NCI-H2196 (cell line): ENCODE data around the gene UCP2.
A peak's percentile ranks its signal among the peaks of the same experiment; 100 is the strongest.

Source experiments
- DNase-seq: peaks from one replicate; lab custom pipeline; 2025; ENCODE audit not compliant: unreplicated experiment; lab: John Stamatoyannopoulos, UW

The UCP2 gene

DNA sequence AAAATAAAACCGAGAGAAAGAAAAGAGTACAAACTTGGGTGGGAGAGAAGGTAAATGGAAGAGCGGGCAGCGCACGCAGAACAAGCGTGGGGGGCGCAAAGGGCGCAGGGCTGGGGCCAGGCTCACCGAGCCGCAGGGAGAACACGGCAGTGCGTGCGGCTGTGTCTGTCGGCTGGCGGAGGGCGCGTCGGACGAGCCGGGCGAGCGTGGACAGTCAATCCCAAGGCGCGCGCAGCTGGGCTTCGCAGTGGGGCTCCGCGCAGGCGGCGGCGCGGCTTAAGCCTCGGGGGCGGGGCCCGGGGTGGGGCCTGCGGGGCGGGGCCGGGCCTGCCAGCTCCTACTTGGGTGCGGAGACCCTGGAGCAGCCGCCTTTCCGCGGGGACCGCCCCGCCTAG, at the start of gene UCP2:
UCP2 (minus strand) TSS at position 249 of the 395 bp plus-strand sequence. CDS start 4,465 bp downstream, outside the sequence.
- peak; percentile 93 for DNase-seq

GRCh38 chr11:74030723-74031676, 48.4 kb upstream of the UCP2 start:
- DNase-seq = no peak

DNA sequence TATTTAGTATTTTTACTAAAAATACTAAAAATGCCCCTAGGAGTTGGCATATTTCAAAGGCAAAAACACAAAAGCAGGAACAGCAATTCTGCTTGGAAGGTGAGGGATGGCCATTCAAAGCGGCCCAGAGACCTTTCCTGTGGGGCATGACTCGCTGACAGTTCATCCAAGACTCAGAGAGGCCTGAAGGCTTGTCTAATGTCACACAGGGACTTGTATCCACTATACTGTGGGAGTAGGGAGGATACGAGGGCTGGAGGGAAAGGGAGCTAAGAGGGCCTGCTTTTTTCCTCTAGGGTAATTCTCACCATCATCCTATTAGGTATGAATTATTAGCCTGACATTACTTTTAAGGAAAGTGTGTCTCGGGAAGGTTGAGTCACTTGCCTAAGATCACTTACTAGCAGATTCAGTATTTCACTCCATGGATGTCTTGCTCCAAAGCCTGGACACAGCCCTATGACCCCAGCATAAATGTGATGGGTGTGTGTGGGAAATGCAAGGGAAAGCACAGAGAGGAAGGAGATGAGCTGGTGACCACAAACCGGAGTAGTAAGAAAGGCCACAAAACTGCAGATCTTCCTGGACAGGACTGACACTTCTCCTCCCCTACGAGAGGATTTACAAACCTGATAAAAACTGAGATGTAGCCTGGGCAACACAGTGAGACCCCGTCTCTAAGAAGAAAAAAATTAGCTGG, 43.0 kb upstream of the UCP2 start:
- DNase-seq = no peak

- DNase-seq = no peak
Measured at GRCh38 chr11:74024261-74025029, 41.8 kb upstream of the UCP2 start.

DNA sequence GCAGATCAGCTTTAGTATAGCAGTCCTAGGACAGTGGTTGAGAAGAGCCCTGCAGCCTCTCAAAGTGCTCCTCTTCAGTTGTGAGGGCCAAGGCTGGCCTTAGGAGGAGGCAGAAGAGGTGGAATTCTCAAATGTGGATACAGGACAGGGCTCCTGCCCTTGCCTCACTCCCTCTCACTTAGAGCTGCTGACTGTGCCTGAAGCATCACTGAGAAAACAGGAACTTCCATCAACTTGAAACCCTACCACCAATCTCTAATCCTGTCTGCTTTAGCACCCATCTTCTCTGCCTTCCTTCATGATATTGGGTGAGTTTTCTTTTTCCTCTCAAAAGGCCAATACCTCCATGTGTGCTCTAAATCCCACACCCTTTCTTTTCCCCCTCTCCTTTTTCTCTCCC, 40.6 kb upstream of the UCP2 start:
- DNase-seq = no peak

- DNase-seq = no peak
Measured at GRCh38 chr11:74022546-74022945, 39.9 kb upstream of the UCP2 start.

- DNase-seq = no peak
Measured at GRCh38 chr11:74021998-74022397, 39.4 kb upstream of the UCP2 start.

- DNase-seq = no peak
Measured at GRCh38 chr11:74020539-74020938, 37.9 kb upstream of the UCP2 start.

DNA sequence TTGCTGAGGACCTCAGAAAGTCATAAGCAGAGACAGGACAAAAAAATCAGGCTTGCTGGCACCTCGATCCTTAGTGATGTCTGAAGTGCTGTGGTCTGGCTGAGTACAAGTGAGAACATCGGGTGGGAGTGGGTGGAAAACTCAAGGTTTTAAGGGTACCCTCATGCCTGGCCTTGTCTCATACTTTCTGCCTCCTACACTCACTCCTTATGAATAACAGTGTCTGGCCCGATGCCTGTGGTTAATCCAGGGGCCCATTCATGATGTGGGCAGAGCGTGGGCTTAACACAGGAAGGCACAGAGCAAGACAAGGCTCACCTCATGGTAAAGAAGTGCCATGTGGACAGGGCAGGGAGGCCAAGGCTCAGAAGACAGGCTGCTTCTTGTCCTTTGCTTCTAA, 37.2 kb upstream of the UCP2 start:
- no peak for DNase-seq

- DNase-seq = peak; percentile 37
Measured at GRCh38 chr11:74019104-74019738, 36.6 kb upstream of the UCP2 start.

GRCh38 chr11:74018331-74019005, 35.8 kb upstream of the UCP2 start:
- DNase-seq = peak; percentile 77

- no peak for DNase-seq
Measured at GRCh38 chr11:74017631-74018030, 35.0 kb upstream of the UCP2 start.

- no peak for DNase-seq
Measured at GRCh38 chr11:74015919-74016684, 33.5 kb upstream of the UCP2 start.

GRCh38 chr11:74014880-74015279, 32.2 kb upstream of the UCP2 start:
- no peak for DNase-seq

- DNase-seq = no peak
Measured at GRCh38 chr11:74013141-74013540, 30.5 kb upstream of the UCP2 start.

DNA sequence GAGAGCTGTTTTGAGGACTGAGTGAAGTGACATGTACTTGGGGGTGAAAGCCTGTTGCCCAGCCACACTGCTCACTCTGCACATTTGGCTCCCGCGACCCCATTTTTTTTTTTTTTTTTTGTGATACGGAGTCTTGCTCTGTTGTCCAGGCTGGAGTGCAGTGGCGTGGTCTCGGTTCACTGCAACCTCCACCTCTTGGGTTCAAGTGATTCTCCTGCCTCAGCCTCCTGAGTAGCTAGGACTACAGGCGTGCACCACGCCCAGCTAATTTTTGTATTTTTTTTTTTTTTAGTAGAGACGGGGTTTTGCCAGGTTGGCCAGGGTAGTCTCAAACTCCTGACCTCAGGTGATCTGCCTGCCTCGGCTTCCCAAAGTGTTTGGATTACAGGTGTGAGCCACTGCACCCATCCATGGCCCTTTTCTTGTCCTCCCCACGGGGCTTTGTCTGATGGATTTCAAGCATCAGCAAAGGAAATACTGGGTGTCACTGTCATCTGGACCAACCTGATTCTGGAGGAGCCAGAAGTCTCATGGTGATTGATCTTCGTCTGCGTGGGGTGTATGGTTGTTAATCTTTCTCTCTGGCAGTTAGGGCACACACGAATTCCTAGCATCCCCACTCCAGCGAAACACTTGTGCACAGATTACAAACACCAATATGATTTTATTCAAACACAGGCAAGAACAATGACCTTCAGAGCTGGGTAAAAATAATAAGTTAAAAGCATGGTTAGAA, 29.6 kb upstream of the UCP2 start:
- no peak for DNase-seq

- no peak for DNase-seq
Measured at GRCh38 chr11:74011360-74012073, 28.9 kb upstream of the UCP2 start.
